ENCODE data around the gene SLPI. TPM values are rescaled to one million over a fixed set of nuclear protein-coding genes. Genes with fewer than 3 reads are reported as not detected.

The SLPI gene
- total RNA-seq, 8 experiments from 2014 or later: 0.57 to 2,950 (median 22.8) TPM; not detected in 4

Other genes starting within 250 kb of the SLPI start
- under 1 TPM; 0.15 to 0.85 (median 0.34) TPM for gene KCNS1, start 153.4 kb downstream of the SLPI start, total RNA-seq
- gene WFDC5, start 139.4 kb downstream of the SLPI start, total RNA-seq: under 1 TPM in 4 of 8 experiments, not detected in 4; 0.29 to 0.66 (median 0.36) TPM
- gene WFDC12, start 130.1 kb downstream of the SLPI start, total RNA-seq: not detected
- gene PI3, start 79.7 kb downstream of the SLPI start, total RNA-seq: 100 to 1,000 TPM in 1 of 8 experiments, 10 to 100 TPM in 1, not detected in 6; 46.2 to 312 TPM
- under 1 TPM in 1 of 8 experiments, not detected in 7; 0.05 TPM for gene SEMG1, start 47.5 kb downstream of the SLPI start, total RNA-seq
- gene SEMG2, start 33.2 kb downstream of the SLPI start, total RNA-seq: under 1 TPM in 4 of 8 experiments, not detected in 4; 0.05 to 0.20 (median 0.11) TPM
- gene RBPJL, start 52.3 kb upstream of the SLPI start, total RNA-seq: under 1 TPM in 1 of 8 experiments, not detected in 7; 0.62 TPM
- gene MATN4, start 53.7 kb upstream of the SLPI start, total RNA-seq: under 1 TPM in 4 of 8 experiments, not detected in 4; 0.08 to 0.31 (median 0.20) TPM
- gene SDC4, start 93.9 kb upstream of the SLPI start, total RNA-seq: 10 to 100 TPM in 4 of 8 experiments, 1 to 10 TPM in 4; 1.6 to 94.9 (median 13.3) TPM
- 10 to 100 TPM; 17.3 to 49.8 (median 21.9) TPM for gene SYS1, start 108.6 kb upstream of the SLPI start, total RNA-seq
- gene TP53TG5, start 123.8 kb upstream of the SLPI start, total RNA-seq: 1 to 10 TPM in 6 of 8 experiments, under 1 TPM in 2; 0.81 to 1.8 (median 1.3) TPM
- 10 to 100 TPM in 5 of 8 experiments, 1 to 10 TPM in 3; 4.8 to 35.4 (median 11.8) TPM for gene DBNDD2, start 153.7 kb upstream of the SLPI start, total RNA-seq
- 100 to 1,000 TPM in 1 of 8 experiments, 10 to 100 TPM in 7; 29.9 to 134 (median 58.8) TPM for gene PIGT, start 161.6 kb upstream of the SLPI start, total RNA-seq
- 10 to 100 TPM in 1 of 8 experiments, 1 to 10 TPM in 6, not detected in 1; 1.2 to 10.0 (median 2.6) TPM for gene WFDC2, start 215.2 kb upstream of the SLPI start, total RNA-seq

Measured in motor neuron (in vitro differentiated cells).